Body of pancreas (tissue), 4 donors: ENCODE measurements around the gene SSH2.

ENCODE experiments used
- POLR2A ChIP-seq, 3 donors: fragments of 450-650 bp; IDR thresholded peaks; one replicate each; pipeline ENCODE4 v1.6.1; 2016; ENCODE audit warnings: antibody characterized with exemption in 3 of 3, mild to moderate bottlenecking in 2 of 3
- TF ChIP-seq, protein P1 (sequence below), 7 experiments: fragments of 450-650 bp in 4 of 7; fragments of 200-600 bp in 3 of 7; sonication (generic) in 3 of 7; IDR thresholded peaks; one replicate each; pipeline ENCODE4 v1.5.1; 2016 to 2019; ENCODE audit warnings: antibody characterized with exemption in 7 of 7

- TF ChIP-seq, protein P1, sequence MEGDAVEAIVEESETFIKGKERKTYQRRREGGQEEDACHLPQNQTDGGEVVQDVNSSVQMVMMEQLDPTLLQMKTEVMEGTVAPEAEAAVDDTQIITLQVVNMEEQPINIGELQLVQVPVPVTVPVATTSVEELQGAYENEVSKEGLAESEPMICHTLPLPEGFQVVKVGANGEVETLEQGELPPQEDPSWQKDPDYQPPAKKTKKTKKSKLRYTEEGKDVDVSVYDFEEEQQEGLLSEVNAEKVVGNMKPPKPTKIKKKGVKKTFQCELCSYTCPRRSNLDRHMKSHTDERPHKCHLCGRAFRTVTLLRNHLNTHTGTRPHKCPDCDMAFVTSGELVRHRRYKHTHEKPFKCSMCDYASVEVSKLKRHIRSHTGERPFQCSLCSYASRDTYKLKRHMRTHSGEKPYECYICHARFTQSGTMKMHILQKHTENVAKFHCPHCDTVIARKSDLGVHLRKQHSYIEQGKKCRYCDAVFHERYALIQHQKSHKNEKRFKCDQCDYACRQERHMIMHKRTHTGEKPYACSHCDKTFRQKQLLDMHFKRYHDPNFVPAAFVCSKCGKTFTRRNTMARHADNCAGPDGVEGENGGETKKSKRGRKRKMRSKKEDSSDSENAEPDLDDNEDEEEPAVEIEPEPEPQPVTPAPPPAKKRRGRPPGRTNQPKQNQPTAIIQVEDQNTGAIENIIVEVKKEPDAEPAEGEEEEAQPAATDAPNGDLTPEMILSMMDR (IDR thresholded peaks at IDR 0.05) = no peak
- no peak for TF ChIP-seq POLR2A (IDR thresholded peaks at IDR 0.05)
These were observed 311.6 kb downstream of the SSH2 start for GRCh38 chr17:29618272-29619065.
